ENCODE data around the gene RIMBP2. TPM values are rescaled to one million over a fixed set of nuclear protein-coding genes. Genes with fewer than 3 reads are reported as not detected.
A peak's percentile ranks its signal among the peaks of the same experiment; 100 is the strongest.

The RIMBP2 gene
- polyA plus RNA-seq, 1 of the 3 experiments (the other 2 are of a cell fraction): 0.90 TPM

GRCh38 chr12:130596241-130596640, 119.9 kb downstream of the RIMBP2 start:
- no peak overlapping the region for H3K9ac ChIP-seq
- POLR2A ChIA-PET: no interaction called here
- no peaks in the 10 kb centered on the region for H3K9me3 ChIP-seq
- H3K9me2 ChIP-seq: no peaks in the 10 kb centered on the region
- CTCF ChIA-PET: interaction anchor here (1.3 kb wide), 1 partner anchor 152 kb away, joined by 6 read pairs; no protein-coding TSS in a partner anchor
- H3K4me2 ChIP-seq: no peak overlapping the region
- H3K79me2 ChIP-seq (ENCODE audit: insufficient read depth): no peaks in the 10 kb centered on the region
- H3K4me1 ChIP-seq (ENCODE audit: control insufficient read depth in 1 of 2, insufficient read depth in 2 of 2, low read depth in 1 of 2, low read length in 1 of 2): peaks cover 0 to 43% of the 10 kb centered on the region in 2 experiments; a peak in 2 of 4 replicates
- H3F3A ChIP-seq (replicated peaks; ENCODE audit: insufficient read depth): no peaks in the 10 kb centered on the region
- DNase-seq: no peak
- H3K27me3 ChIP-seq (ENCODE audit: insufficient read depth): no peaks in the 10 kb centered on the region
- H3K27ac ChIP-seq (ENCODE audit: low read depth in 2 of 2, low read length in 1 of 2): peak overlapping the region in 1 of 2 experiments; percentile 71; a peak in 2 of 4 replicates
- no peaks in the 10 kb centered on the region for H4K20me1 ChIP-seq (ENCODE audit: insufficient read depth)
- no peak overlapping the region for H3K4me3 ChIP-seq (ENCODE audit: low read depth in 2 of 2, low read length in 1 of 2)
- H3K36me3 ChIP-seq (replicated peaks in 1 of 2; ENCODE audit: control insufficient read depth in 1 of 2, insufficient read depth in 2 of 2, low read length in 1 of 2): no peaks in the 10 kb centered on the region
- 38% methylated on average over 9 of the region's 9 CpGs for WGBS (ENCODE audit: low lambda C conversion rate)
- TF ChIP-seq YY1 (IDR thresholded peaks at IDR 0.05; ENCODE audit: low read depth): no peak
- TF ChIP-seq MAX (IDR thresholded peaks at IDR 0.05; ENCODE audit: low read depth): no peak
- TF ChIP-seq SMC3 (IDR thresholded peaks at IDR 0.05; ENCODE audit: low read depth, low read length): no peak
- no peak overlapping the region for H2AFZ ChIP-seq (ENCODE audit: low read depth)

GRCh38 chr12:130595566-130595965, 120.5 kb downstream of the RIMBP2 start:
- 66% methylated on average over 9 of the region's 9 CpGs for WGBS (ENCODE audit: low lambda C conversion rate)
- Histone ChIP-seq H3K4me1 (ENCODE audit: control insufficient read depth in 1 of 2, insufficient read depth in 2 of 2, low read depth in 1 of 2, low read length in 1 of 2) (peaks cover 0 to 44% of the 10 kb centered on the region in 2 experiments; a peak in 2 of 4 replicates), H3K9me2 (no peaks in the 10 kb centered on the region), H3K27ac (ENCODE audit: low read depth in 2 of 2, low read length in 1 of 2) (peak overlapping the region in 1 of 2 experiments; percentile 71; a peak in 1 of 4 replicates), H3K36me3 (replicated peaks in 1 of 2; ENCODE audit: control insufficient read depth in 1 of 2, insufficient read depth in 2 of 2, low read length in 1 of 2) (no peaks in the 10 kb centered on the region), H3K79me2 (ENCODE audit: insufficient read depth) (no peaks in the 10 kb centered on the region), H3K4me2 (no peak overlapping the region), H3K27me3 (ENCODE audit: insufficient read depth) (no peaks in the 10 kb centered on the region), H2AFZ (ENCODE audit: low read depth) (no peak overlapping the region), H3K9ac (no peak overlapping the region), H3K4me3 (ENCODE audit: low read depth in 2 of 2, low read length in 1 of 2) (no peak overlapping the region), H4K20me1 (ENCODE audit: insufficient read depth) (no peaks in the 10 kb centered on the region), H3K9me3 (no peaks in the 10 kb centered on the region), H3F3A (replicated peaks; ENCODE audit: insufficient read depth) (no peaks in the 10 kb centered on the region)
- no peak for DNase-seq
- POLR2A ChIA-PET: no interaction called here
- CTCF ChIA-PET: interaction anchor here (1.3 kb wide), 1 partner anchor 152 kb away, joined by 6 read pairs; no protein-coding TSS in a partner anchor
- TF ChIP-seq RXRA (IDR thresholded peaks at IDR 0.05; ENCODE audit: borderline replicate concordance, low read depth) (no peak), FOSL2 (IDR thresholded peaks at IDR 0.05; ENCODE audit: borderline replicate concordance, low read depth) (no peak), USF1 (IDR thresholded peaks at IDR 0.05; ENCODE audit: borderline replicate concordance, low read depth) (no peak), RCOR1 (IDR thresholded peaks at IDR 0.05; ENCODE audit: low read length) (no peak), TAF1 (IDR thresholded peaks at IDR 0.05; ENCODE audit: borderline replicate concordance, low read depth, low read length) (no peak), YY1 (IDR thresholded peaks at IDR 0.05; ENCODE audit: low read depth) (no peak), RFX5 (IDR thresholded peaks at IDR 0.05; ENCODE audit: low read length) (no peak), REST (IDR thresholded peaks at IDR 0.05; ENCODE audit: low read depth, low read length) (no peak), JUND (IDR thresholded peaks at IDR 0.05) (no peak), EZH2phosphoT487 (IDR thresholded peaks at IDR 0.05; ENCODE audit: borderline replicate concordance, low read depth) (no peak)

All from SK-N-SH (cell line).